GM23338 (cell line): ENCODE measurements around the gene OR2A2. TPM values are rescaled to one million over a fixed set of nuclear protein-coding genes. Genes with fewer than 3 reads are reported as not detected.
A peak's percentile ranks its signal among the peaks of the same experiment; 100 is the strongest.
"Not testable (repeated sequence)": the region's sequence is repeated elsewhere in the genome, so short reads cannot be mapped to it uniquely, and the experiment has no call there.

ENCODE experiments used
- ATAC-seq: fragments of 200-7000 bp; cut with Tn5 transposase; 3 replicates; pipeline ENCODE4 v1.9.1; 2020
- DNase-seq: peaks from one replicate; pipeline ENCODE4 v3.0.0-alpha.2; 2015; ENCODE audit warnings: low spot score
- H2AFZ ChIP-seq: fragments of 200-600 bp; sonication (generic); 2 replicates; pipeline ENCODE4 v1.8.0; 2016; ENCODE audit warnings: antibody characterized with exemption, mild to moderate bottlenecking, moderate library complexity
- H3F3A ChIP-seq: fragments of 200-600 bp; sonication (generic); replicated peaks from 2 replicates; pipeline ENCODE4 v1.8.0; 2017; ENCODE audit warnings: antibody characterized with exemption, mixed run types, low read depth
- H3K27ac ChIP-seq: fragments of 200-600 bp; sonication (generic); 2 replicates; pipeline ENCODE4 v1.6.1; 2016; ENCODE audit warnings: low read depth
- H3K27me3 ChIP-seq: fragments of 200-600 bp; sonication (generic); 2 replicates; pipeline ENCODE4 v1.8.0; 2016; ENCODE audit warnings: mild to moderate bottlenecking, mixed run types, moderate library complexity; ENCODE audit not compliant: insufficient read depth
- H3K36me3 ChIP-seq: fragments of 200-600 bp; sonication (generic); 2 replicates; pipeline ENCODE4 v1.8.0; 2016; ENCODE audit warnings: mild to moderate bottlenecking; ENCODE audit not compliant: insufficient read depth
- H3K4me1 ChIP-seq: fragments of 200-600 bp; sonication (generic); 2 replicates; pipeline ENCODE4 v1.8.0; 2016; ENCODE audit warnings: mild to moderate bottlenecking, moderate library complexity; ENCODE audit not compliant: insufficient read depth
- H3K4me2 ChIP-seq: fragments of 200-600 bp; sonication (generic); 2 replicates; pipeline ENCODE4 v1.7.1; 2017; ENCODE audit warnings: mixed run types
- H3K4me3 ChIP-seq: fragments of 200-600 bp; sonication (generic); 2 replicates; pipeline ENCODE4 v1.6.1; 2016; ENCODE audit warnings: mixed run types
- H3K79me2 ChIP-seq: fragments of 200-600 bp; sonication (generic); replicated peaks from 2 replicates; pipeline ENCODE4 v1.8.0; 2017; ENCODE audit warnings: mild to moderate bottlenecking; ENCODE audit not compliant: insufficient read depth
- H3K9me2 ChIP-seq: fragments of 200-600 bp; sonication (generic); 2 replicates; pipeline ENCODE4 v1.8.0; 2017; ENCODE audit not compliant: insufficient read depth
- H4K20me1 ChIP-seq: fragments of 200-600 bp; sonication (generic); replicated peaks from 2 replicates; pipeline ENCODE4 v1.8.0; 2017; ENCODE audit warnings: mild to moderate bottlenecking; ENCODE audit not compliant: insufficient read depth
- H3K27ac Mint-ChIP-seq: 2 replicates; pipeline ENCODE4 v1.8.0; 2020; ENCODE audit warnings: inconsistent platforms, mild to moderate bottlenecking, moderate library complexity, mixed read lengths
- H3K27me3 Mint-ChIP-seq: 3 replicates; pipeline ENCODE4 v1.8.0; 2022; ENCODE audit warnings: low read depth, mild to moderate bottlenecking, moderate library complexity, mixed read lengths, inconsistent platforms; ENCODE audit not compliant: insufficient read depth, poor library complexity
- H3K36me3 Mint-ChIP-seq: 3 replicates; pipeline ENCODE4 v1.8.0; 2021; ENCODE audit warnings: low read depth, mild to moderate bottlenecking, inconsistent platforms, moderate library complexity, mixed read lengths
- H3K4me1 Mint-ChIP-seq: 3 replicates; pipeline ENCODE4 v1.8.0; 2020; ENCODE audit warnings: mild to moderate bottlenecking, inconsistent platforms, mixed read lengths
- H3K4me3 Mint-ChIP-seq: 3 replicates; pipeline ENCODE4 v1.8.0; 2021; ENCODE audit warnings: moderate library complexity, mild to moderate bottlenecking, inconsistent platforms, mixed read lengths
- H3K9me3 Mint-ChIP-seq: 3 replicates; pipeline ENCODE4 v1.8.0; 2020; ENCODE audit warnings: moderate library complexity, mild to moderate bottlenecking, inconsistent platforms, mixed read lengths
- CREB1 ChIP-seq: fragments of 250-450 bp; sonication (Bioruptor Pico); IDR thresholded peaks from 2 replicates; pipeline ENCODE4 v1.5.0; 2020; ENCODE audit warnings: low read depth, mild to moderate bottlenecking, moderate library complexity
- NANOG ChIP-seq: IDR thresholded peaks from 2 replicates; pipeline ENCODE4 v1.6.1; 2016; ENCODE audit warnings: antibody characterized with exemption, borderline replicate concordance
- ZNF462 ChIP-seq: fragments of 250-450 bp; sonication (Bioruptor Pico); IDR thresholded peaks from 2 replicates; pipeline ENCODE4 v1.5.0; 2020; ENCODE audit warnings: mild to moderate bottlenecking, moderate library complexity
- polyA plus RNA-seq: library from polyadenylated mRNA; unstranded; fragments of >200 nt; fragmentation: Nextera tagmentation; extraction: Ambion mirVana; gene quantifications from 2 replicates; pipeline ENCODE4 v1.2.1, GENCODE V29; 2016
- total RNA-seq: library from RNA; depleted of rRNA; stranded (reverse); fragments of >200 nt; shearing (Covaris generic); gene quantifications from 2 replicates; pipeline ENCODE4 v1.2.3, GENCODE V29; 2014
- TF ChIP-seq, protein P1 (sequence below), 2 experiments: fragments of 200-600 bp in 1 of 2; sonication (generic) in 1 of 2; conservative IDR thresholded peaks; 2 replicates each; pipeline versions ENCODE4 v1.5.1 to v1.6.1; 2016 to 2017; ENCODE audit warnings: antibody characterized with exemption in 2 of 2, low read depth in 2 of 2, mild to moderate bottlenecking in 2 of 2, moderate library complexity in 1 of 2

Gene OR2A2
- total and polyA plus RNA-seq, 2 experiments from 2014 or later = not detected

DNA sequence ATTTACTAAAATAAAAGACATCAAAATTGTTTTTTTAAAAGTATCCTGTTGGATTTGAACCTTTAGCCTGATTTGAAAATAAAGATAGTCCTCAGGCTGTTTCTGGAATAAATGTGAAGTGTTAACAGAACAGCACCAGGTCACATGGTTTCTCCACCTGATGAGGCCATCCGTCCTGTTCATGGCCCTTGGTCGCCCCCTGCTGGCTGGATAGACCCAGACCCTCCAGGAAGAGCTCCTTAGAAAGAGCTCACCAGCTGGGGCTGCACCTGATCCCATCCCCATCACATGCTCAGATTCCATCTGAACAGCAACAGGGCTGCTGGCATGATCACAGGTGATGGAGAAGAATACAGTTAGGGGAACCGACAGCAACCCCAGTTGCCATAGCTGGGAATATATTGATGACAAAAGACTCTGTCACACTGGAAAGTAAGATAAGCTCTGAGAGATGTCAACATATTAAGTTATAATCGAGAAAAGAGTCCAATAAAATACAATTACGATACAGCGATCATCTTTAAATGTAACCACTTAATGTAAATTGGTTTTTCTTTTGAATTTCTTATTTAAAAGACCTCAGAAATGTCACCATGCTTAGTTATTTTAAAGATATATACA lies 18.4 kb downstream of the OR2A2 start:
- Histone ChIP-seq H2AFZ (no peak overlapping the region), H3K27ac (no peak overlapping the region), H3K27me3 (no peaks in the 10 kb centered on the region), H3K4me3 (no peak overlapping the region), H3K4me1 (no peaks in the 10 kb centered on the region), H4K20me1 (no peaks in the 10 kb centered on the region), H3K36me3 (no peaks in the 10 kb centered on the region), H3K4me2 (no peak overlapping the region), H3K79me2 (no peaks in the 10 kb centered on the region), H3F3A (no peaks in the 10 kb centered on the region), H3K9me2 (no peaks in the 10 kb centered on the region)
- DNase-seq (peak; percentile 96), ATAC-seq (peak; percentile 100)
- no peaks in the 10 kb centered on the region for H3K36me3 Mint-ChIP-seq
- H3K27me3 Mint-ChIP-seq = peaks cover 1% of the 10 kb centered on the region
- no peak overlapping the region for H3K27ac Mint-ChIP-seq
- peak; percentile 18; the same call in 1 of the 2 replicates for TF ChIP-seq CREB1 (CRISPR knock-in tag)
- TF ChIP-seq, protein P1, sequence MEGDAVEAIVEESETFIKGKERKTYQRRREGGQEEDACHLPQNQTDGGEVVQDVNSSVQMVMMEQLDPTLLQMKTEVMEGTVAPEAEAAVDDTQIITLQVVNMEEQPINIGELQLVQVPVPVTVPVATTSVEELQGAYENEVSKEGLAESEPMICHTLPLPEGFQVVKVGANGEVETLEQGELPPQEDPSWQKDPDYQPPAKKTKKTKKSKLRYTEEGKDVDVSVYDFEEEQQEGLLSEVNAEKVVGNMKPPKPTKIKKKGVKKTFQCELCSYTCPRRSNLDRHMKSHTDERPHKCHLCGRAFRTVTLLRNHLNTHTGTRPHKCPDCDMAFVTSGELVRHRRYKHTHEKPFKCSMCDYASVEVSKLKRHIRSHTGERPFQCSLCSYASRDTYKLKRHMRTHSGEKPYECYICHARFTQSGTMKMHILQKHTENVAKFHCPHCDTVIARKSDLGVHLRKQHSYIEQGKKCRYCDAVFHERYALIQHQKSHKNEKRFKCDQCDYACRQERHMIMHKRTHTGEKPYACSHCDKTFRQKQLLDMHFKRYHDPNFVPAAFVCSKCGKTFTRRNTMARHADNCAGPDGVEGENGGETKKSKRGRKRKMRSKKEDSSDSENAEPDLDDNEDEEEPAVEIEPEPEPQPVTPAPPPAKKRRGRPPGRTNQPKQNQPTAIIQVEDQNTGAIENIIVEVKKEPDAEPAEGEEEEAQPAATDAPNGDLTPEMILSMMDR (conservative IDR thresholded peaks at IDR 0.05; ENCODE audit: low read depth in 2 of 2) = peak; percentile 94 to 96
- TF ChIP-seq ZNF462 = peak; percentile 50; the same call in 1 of the 2 replicates
- no peak for TF ChIP-seq NANOG
- no peaks in the 10 kb centered on the region for H3K4me1 Mint-ChIP-seq
- H3K9me3 Mint-ChIP-seq = no peaks in the 10 kb centered on the region
- no peak overlapping the region for H3K4me3 Mint-ChIP-seq

DNA sequence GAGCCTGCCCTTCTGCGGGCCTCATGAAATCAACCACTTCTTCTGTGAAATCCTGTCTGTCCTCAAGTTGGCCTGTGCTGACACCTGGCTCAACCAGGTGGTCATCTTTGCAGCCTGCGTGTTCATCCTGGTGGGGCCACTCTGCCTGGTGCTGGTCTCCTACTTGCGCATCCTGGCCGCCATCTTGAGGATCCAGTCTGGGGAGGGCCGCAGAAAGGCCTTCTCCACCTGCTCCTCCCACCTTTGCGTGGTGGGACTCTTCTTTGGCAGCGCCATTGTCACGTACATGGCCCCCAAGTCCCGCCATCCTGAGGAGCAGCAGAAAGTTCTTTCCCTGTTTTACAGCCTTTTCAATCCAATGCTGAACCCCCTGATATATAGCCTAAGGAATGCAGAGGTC lies 20.2 kb downstream of the OR2A2 start:
- not testable (repeated sequence) for H3K9me3 Mint-ChIP-seq, H3K4me3 ChIP-seq, H4K20me1 ChIP-seq, H3K36me3 ChIP-seq, DNase-seq, ATAC-seq, H3K4me2 ChIP-seq, H3F3A ChIP-seq, H3K4me1 ChIP-seq, H3K27ac ChIP-seq, H3K27me3 Mint-ChIP-seq, H3K4me1 Mint-ChIP-seq, H3K27ac Mint-ChIP-seq, H2AFZ ChIP-seq, H3K27me3 ChIP-seq, H3K4me3 Mint-ChIP-seq, H3K36me3 Mint-ChIP-seq, H3K9me2 ChIP-seq, H3K79me2 ChIP-seq
